Activated naive CD8-positive, alpha-beta T cell treated with anti-CD3 and anti-CD28 coated beads, Interleukin-2, amount 50 U/mL, for 16 hours (primary cell): ENCODE measurements around the gene RRM1.
"Not testable (repeated sequence)": the region's sequence is repeated elsewhere in the genome, so short reads cannot be mapped to it uniquely, and the experiment has no call there.

Experiments
- DNase-seq: peaks from one replicate; pipeline ENCODE4 v3.0.0-alpha.2; 2020; ENCODE audit warnings: low read depth, low spot score

Gene RRM1

GRCh38 chr11:4083198-4083597 lies 11.4 kb upstream of the RRM1 start:
- no peak for DNase-seq

GRCh38 chr11:4084406-4085125 lies 10.0 kb upstream of the RRM1 start:
- DNase-seq = no peak

GRCh38 chr11:4085575-4085974 lies 9.0 kb upstream of the RRM1 start:
- no peak for DNase-seq

- DNase-seq = no peak
Observed at GRCh38 chr11:4086575-4087353, 7.8 kb upstream of the RRM1 start.

GRCh38 chr11:4087551-4087950 lies 7.0 kb upstream of the RRM1 start:
- no peak for DNase-seq

- DNase-seq = no peak
Observed at GRCh38 chr11:4090258-4090657, 4.3 kb upstream of the RRM1 start.

GRCh38 chr11:4092026-4092425 lies 2.6 kb upstream of the RRM1 start:
- DNase-seq = no peak

GRCh38 chr11:4093519-4094347 lies 866 bp upstream of the RRM1 start:
- no peak for DNase-seq

GRCh38 chr11:4095509-4096230 lies 1.1 kb downstream of the RRM1 start:
- DNase-seq = no peak

GRCh38 chr11:4098026-4098621 lies 3.5 kb downstream of the RRM1 start:
- no peak for DNase-seq

- DNase-seq = no peak
Observed at GRCh38 chr11:4102711-4103110, 8.1 kb downstream of the RRM1 start.

- no peak for DNase-seq
Observed at GRCh38 chr11:4103269-4103668, 8.7 kb downstream of the RRM1 start.

- no peak for DNase-seq
Observed at GRCh38 chr11:4105916-4106315, 11.3 kb downstream of the RRM1 start.

GRCh38 chr11:4111834-4112233 lies 17.2 kb downstream of the RRM1 start:
- DNase-seq = no peak

- no peak for DNase-seq
Observed at GRCh38 chr11:4115128-4115527, 20.5 kb downstream of the RRM1 start.

- DNase-seq = no peak
Observed at GRCh38 chr11:4118107-4118506, 23.5 kb downstream of the RRM1 start.

GRCh38 chr11:4123218-4123617 lies 28.6 kb downstream of the RRM1 start:
- DNase-seq = no peak

GRCh38 chr11:4125141-4125540 lies 30.5 kb downstream of the RRM1 start:
- DNase-seq = no peak

GRCh38 chr11:4127357-4127756 lies 32.8 kb downstream of the RRM1 start:
- DNase-seq = no peak

GRCh38 chr11:4130219-4130618 lies 35.6 kb downstream of the RRM1 start:
- not testable (repeated sequence) for DNase-seq

GRCh38 chr11:4134806-4135205 lies 40.2 kb downstream of the RRM1 start:
- DNase-seq = no peak
